HG03469 (cell line): ENCODE data around the gene ZNF76.
A peak's percentile ranks its signal among the peaks of the same experiment; 100 is the strongest.

ENCODE experiments used
- ATAC-seq: cut with Tn5 transposase; IDR thresholded peaks from one replicate; pipeline ENCODE4 v1.9.1; 2021; ENCODE audit warnings: mild to moderate bottlenecking, moderate library complexity, moderate number of reproducible peaks; ENCODE audit not compliant: unreplicated experiment

ZNF76 gene

DNA sequence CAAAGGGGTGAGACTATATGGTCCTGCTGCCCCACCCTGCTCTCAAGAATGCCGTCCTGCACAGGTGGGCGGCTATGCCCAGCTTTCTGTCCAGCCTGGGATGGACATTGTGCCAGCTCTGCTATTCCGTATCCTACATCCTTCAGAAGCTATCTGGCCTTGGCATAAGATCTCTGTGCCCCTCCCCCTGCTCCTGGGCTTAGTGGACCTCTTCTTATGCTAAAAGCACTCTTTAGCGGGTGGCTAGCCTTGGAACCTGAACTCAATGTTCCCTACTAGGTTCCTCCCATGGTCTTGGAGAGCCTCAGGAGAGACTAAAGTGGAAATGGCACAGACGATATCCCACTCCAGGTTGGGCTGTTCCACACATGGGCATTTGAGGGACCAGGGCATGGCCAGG, 23.3 kb upstream of the ZNF76 start:
- ATAC-seq = no peak

DNA sequence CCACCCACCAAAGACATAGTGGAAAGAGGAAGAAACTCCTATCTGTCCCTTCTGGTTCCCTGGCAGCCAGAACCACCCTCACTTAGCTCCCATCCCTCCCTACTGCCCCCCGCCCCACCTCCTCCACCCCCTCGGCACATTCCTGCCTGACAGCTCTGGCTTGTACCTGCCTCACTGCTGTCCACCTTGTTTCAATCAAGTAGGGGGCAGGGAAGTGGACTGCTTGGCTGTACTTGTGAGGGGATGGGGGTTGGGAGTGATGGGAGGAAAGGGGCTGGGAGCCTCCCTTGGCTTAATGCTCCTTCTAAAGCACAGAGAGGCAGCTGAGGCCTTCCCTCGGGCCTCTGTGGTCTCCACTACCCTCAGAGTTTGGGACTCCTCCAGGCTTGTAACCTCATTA, 22.1 kb upstream of the ZNF76 start:
- no peak for ATAC-seq

DNA sequence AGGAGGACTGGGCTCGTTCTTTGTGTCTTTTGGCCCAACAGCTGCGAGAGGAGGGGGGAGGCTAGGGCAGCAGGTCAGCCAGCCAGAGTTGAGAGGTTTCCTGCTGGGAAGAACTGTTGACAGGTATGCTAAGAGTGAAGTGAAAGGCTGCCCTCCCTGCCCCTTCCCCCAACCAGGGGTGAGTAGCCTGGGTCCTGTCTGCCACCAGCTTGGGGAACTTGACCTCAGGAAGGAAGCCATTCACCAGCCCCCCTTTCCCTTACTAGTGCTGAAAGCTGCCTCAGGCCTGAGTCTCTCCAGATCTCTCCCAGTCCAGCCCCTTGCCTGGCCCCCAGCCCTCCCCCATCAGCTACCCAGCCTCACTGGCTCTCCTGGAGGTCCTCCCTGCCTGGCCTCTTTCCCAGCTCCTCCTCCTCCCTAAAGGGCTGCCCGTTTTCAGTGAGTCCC, 20.7 kb upstream of the ZNF76 start:
- ATAC-seq = no peak

DNA sequence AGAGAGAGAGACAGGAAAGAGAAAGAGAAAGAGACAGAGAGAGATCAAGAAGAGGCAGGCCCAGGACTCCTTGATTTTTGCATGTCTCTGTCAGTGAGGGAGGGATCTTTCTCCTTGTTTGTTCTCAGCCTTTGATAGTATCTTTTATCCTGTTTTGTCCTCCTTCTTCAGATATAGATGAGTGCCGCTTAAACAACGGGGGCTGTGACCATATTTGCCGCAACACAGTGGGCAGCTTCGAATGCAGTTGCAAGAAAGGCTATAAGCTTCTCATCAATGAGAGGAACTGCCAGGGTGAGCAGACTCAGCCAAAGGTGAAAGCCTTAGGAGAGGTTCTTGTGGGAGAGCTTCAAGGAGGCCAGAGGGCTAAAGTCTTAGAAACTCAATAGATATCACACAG, 20.0 kb upstream of the ZNF76 start:
- ATAC-seq = no peak

DNA sequence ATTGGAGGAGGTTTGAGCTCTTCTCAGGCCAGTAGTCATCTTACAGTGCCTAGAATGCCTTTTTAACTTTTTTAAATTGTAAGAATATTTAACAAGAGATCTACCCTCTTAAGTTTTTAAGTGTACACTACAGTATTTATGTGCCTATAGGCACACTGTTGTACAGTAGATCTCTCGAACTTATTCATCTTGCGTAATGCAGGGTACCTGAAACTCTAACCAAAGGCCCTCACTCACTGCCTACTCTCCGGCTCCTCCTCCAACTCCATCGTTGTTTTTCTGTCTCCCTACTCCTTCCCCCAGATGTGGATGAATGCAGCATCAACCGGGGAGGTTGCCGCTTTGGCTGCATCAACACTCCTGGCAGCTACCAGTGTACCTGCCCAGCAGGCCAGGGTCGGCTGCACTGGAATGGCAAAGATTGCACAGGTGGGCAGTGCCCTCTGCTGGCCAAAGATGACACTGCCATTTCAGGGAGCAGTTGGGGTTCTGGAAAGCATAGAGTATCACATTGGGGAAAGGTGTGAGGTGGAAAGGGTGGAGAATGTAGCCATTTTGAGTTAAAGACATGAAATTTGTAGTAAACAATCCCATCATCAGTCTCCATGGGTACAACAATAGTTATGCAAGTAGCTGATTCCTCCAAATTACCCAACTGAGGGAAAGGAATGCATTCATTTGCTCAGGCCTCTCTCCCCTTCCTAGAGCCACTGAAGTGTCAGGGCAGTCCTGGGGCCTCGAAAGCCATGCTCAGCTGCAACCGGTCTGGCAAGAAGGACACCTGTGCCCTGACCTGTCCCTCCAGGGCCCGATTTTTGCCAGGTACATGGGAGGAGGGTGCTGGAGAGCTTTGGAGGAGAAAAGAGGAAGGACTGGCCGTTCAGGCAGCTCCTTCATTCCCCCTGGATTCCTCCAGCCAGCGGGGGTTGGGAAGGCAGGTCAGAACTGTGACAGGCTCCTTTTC, 18.4 kb upstream of the ZNF76 start:
- ATAC-seq = no peak

DNA sequence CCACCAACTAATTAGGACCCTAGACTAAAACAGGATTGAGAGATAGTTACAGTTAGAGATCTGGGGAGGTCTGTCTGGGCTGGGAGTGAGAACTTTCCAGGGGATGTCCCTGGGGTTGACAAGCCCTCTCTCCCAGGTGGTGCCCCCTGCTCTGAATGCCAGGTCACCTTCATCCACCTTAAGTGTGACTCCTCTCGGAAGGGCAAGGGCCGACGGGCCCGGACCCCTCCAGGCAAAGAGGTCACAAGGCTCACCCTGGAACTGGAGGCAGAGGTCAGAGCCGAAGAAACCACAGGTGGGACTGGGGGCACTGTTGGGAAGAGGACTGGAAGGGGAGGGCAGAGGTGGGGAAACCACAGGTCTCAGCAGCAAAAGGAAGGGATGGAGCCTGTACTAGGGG, 17.0 kb upstream of the ZNF76 start:
- no peak for ATAC-seq

DNA sequence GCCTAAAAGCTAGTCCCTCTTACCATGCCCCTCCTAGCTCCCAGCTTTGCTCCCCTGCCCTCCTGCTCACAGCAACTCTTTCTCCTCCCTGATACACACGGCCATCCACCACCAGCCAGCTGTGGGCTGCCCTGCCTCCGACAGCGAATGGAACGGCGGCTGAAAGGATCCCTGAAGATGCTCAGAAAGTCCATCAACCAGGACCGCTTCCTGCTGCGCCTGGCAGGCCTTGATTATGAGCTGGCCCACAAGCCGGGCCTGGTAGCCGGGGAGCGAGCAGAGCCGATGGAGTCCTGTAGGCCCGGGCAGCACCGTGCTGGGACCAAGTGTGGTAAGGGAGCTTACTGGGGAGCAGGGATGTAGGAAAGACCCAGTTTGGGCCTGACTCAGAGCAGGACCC, 16.6 kb upstream of the ZNF76 start:
- no peak for ATAC-seq

DNA sequence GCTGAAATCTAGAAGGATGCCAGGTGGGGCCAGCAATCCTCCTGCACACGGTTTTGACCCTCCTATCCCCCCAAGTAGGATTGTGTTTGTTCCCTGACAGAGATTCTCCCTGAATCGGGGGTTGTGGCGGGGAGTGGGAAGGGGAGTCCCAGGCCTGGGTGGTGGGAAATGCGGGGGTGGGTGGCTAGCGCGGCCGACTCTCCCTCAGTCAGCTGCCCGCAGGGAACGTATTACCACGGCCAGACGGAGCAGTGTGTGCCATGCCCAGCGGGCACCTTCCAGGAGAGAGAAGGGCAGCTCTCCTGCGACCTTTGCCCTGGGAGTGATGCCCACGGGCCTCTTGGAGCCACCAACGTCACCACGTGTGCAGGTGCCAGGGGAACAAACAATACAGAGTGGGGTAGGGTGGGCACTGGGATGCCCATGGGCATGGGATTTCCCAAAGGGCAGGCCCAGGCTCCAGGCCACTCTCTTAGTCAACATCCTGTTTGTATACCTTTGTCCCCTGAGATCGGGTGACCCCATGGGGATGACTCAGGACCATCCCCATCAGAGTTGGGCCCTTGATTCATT, 16.1 kb upstream of the ZNF76 start:
- ATAC-seq = no peak

DNA sequence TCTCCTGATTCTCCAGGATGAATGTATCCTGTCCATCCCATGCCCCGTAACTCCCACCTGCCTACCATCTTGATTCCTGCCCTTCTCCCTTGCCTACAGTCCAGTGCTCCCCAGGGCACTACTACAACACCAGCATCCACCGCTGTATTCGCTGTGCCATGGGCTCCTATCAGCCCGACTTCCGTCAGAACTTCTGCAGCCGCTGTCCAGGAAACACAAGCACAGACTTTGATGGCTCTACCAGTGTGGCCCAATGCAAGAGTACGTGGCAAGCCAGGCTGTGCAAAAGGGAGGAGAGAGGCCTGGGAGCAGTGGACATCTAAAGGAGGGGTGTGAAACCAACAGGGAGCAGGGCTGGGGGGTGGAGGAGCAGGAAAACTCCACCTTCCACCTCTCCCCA, 15.0 kb upstream of the ZNF76 start:
- ATAC-seq = no peak

DNA sequence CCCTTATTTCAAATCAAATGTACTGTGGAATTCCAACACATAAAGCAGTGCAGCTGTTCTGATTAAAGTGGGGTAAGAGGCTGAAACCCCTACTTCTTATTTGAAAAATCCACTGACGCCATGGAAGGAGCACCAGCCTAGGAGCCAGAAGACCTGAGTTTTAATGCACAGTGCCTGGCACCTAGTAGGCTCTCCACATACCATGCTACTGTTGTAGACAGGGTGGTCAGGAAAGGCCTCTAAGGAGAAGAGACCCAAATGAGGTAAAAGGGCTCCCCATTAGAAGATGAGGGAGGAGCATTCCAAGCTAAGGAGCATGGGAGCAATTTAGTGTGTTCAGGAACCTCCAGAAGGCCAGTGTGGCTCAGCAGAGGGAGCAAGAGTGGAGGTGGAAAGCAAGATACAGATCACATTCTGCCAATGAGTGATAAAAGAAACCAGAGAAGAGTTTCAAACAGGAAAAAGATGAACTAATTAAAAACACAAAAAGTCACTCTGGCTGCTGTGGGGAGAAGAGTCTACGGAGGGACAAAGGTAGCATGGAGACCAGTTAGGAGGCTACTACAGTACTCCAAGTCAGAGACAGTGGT, 11.8 kb upstream of the ZNF76 start:
- no peak for ATAC-seq

DNA sequence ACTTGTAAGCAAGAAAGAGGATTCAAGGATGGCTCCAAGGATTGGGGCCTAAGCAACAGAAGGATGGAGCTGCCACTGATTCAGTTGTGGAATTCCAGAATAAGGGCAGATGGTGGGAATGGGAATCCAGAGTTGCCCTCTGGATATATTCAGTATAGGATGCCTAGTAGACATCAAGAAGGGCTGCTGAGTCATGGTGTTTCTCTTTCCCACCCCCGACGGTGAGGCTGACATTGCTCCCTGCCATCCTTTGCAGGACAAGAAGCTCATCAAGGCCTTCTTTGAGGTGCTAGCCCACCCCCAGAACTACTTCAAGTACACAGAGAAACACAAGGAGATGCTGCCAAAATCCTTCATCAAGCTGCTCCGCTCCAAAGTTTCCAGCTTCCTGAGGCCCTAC, 11.2 kb upstream of the ZNF76 start:
- no peak for ATAC-seq

DNA sequence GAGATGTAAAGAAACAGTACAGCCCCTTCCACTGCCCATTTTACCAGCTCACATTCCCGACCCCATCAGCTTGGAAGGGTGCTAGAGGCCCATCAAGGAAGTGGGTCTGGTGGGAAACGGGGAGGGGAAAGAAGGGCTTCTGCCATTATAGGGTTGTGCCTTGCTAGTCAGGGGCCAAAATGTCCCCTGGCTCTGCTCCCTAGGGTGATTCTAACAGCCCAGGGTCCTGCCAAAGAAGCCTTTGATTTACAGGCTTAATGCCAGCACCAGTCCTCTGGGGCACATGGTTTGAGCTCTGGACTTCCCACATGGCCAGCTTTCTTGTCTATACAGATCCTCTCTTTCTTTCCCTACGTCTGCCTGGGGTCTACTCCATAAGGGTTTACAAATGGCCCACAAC, 10.6 kb upstream of the ZNF76 start:
- ATAC-seq = no peak

DNA sequence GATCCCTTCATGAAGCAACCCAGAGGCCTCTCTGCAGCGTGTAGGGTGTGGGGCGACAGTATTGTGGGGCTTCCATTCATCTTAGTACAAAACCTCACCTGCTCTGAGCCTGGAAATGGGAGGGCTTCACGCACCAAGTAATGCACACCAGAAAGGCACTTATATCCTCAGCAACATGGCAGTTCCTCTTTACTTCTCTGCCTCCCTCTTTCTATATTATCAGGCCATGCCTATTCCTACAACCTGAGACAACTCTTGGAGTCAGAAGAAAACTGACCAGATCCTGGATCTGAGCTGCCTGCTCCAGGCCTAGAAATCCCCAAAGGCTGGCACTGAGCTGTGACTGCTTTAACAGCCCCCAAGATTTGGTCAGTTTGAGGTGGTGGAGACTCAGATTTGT, 7.6 kb upstream of the ZNF76 start:
- no peak for ATAC-seq

DNA sequence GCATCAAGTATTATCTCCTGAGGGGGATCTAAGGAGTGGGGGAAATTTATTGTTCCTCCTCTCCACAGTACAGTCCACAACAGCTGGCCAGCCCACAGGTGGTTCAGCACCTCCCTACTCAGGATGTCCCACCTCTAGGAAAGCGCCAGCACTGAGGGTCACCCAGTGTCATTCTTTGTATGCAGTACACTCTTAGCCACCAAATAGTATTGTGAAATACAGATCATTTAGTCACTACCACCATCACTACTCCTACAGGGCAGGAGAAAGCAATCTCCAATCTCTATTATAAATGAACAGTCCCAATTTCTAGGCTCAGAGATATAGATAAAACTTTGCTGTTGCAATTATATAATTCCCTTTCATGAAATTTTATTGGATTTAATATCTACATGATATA, 6.3 kb upstream of the ZNF76 start:
- ATAC-seq = no peak

DNA sequence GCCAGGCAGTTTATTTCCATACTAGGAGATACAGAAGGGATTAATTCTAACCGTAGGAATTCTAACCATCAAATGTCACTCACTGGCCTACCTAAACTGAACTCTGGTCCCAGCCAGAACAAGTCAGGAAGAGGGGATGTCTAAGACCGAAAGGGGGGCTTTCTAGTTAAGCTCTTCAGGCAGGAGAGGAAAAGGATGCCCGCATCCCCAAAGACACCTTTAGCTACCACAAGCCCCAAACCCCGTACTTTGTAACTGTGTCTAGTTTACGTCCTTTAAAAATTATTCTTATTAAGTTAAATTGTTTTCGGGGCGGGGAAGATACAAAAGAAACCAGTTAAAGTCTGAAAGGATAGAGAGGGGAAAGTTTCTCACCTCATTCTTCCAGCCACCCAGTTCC, 1.2 kb upstream of the ZNF76 start:
- ATAC-seq = no peak

DNA sequence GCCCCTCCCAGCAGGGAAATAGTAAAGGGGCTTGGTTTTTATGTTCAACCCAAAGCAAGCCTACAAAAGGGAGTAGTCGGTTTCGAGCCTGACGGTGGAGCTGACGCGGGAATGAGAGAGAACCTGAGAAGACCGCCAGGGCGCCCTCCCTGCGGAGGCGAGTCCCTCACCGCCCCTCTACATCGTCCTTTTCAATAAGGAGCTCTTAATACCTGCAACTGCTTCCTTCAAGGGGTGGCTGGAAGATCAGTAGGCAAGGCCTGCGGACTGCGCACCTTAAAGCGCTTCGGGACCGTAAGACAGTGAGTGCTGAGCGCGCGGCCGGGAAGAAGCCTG, 709 bp upstream of the ZNF76 start:
- no peak for ATAC-seq

DNA sequence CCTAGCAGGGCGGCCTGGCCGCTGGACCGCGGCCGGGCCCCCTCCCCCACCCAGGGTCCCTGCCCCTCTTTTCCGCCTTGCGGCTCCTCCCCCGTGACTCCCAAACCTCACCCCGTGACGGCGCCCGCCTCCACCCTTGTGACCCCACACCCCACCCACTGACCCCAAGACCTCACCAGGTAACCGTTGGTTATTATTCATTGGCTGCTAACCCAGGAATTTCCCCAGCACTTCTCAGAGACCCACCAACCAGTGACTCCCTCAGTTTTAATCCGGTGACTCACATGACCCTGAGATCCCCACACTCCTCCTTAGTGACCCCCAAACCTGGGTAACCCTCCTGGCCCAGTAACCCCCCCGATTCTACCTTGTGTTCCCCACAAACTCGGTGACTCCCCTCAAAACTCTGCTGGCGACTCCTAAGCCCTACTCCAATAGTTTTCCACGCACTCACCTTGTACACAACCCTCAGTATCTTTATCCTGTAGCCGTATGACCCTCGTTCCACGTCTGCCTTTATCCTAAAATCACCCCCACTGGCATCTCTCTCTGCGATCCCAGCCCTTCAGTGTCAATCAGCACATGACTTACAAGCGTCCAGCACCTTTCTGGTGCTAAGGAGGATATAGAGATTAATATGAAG, 534 bp downstream of the ZNF76 start:
- ATAC-seq = peak; percentile 21

DNA sequence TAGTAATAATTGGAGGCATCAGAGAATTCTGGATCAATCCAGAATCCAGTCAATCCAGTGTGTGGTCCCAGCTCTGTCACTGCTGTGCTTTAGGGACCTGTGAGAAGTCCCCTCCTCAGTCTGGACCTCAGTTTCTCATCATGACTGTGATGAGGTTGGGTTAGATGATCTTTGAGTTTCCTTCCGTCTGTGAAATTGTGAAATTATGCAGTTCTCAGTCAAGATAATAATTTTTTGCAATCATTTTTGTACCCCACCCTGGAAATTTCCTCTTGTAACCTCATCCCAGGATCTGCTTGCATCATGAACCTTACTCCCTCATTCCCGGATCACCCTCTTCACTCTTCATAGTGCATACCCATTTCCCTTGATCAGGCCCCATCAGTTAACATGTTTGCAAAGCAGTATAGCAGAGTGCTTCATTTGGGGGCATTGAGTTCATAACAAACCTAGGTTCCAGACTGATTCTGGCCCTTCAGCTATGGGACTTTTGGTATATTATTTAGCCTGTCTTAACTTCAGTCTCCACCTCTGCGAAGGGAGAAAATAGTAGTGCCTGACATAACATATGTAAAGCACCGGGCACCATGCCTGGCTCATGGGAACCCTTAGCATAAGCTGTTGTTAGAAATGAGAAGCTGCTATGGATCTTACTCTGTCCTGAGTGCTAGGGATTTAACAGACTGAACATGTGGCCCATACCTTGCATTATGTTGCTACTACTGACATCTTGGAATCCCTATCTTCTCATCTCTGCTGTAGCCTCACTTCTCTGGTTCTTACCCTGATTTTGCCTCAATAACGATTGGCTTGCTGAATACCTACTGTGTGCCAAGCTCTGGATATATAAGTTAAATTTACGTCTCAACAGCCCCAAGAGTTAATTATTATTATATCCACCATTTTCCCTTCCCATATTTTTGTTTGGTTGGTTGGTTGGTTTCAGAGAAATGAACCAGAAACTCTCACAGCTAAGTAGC, 1.3 kb downstream of the ZNF76 start:
- ATAC-seq = no peak

DNA sequence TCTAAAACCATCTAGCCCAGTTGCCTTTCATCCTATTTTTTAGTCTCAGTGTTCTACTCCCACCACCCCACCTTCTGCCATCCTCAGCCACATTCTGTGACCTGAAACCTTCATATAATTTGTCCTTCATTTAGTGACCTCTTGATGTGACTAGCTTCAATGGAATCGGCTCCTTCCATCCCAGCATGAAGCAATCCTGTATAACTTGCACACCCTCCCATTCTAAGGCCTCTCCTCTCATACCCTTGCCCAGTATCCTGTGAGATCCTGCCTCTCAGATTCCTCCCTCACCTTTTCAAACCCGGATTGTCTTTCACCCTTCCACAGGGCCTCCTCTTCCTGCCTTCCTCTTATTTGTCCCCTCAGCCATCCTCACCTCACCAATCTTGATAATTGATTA, 3.1 kb downstream of the ZNF76 start:
- no peak for ATAC-seq

DNA sequence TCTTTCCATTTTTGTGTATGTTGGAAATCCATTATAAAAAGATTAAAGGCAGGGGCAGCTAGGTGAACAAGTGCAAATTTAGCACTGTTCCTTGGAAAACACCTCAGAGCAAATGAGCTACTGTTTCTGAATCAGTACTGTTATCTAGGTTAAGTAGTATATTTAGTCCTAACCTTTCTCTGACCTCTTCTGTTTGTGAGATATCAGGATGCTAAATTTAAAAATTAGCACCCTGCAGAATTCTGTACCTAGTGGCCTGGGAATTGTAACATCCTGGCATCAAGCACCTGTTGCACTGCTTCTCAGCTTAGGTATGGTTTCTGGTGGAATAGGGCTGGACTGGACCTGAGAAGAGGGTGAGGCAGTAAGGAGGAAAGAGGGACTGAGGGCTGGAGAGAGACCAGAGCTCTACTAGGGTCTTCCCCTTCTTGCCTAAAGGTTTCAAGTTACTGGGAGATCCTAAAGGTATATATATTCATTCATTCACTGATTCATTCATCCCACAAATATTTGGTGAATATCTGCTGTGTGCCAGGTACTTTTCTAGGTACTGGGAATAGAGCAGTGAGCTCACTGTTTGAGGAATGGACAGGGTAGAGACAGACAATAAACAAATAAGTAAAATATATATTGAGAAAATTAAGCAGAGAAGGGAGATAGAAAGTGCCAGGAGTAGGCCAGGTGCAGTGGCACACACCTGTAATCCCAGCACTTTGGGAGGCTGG, 5.2 kb downstream of the ZNF76 start:
- ATAC-seq = no peak
